Endothelial cell of umbilical vein (primary cell): ENCODE measurements around the gene SLC8A1. TPM values are rescaled to one million over a fixed set of nuclear protein-coding genes. Genes with fewer than 3 reads are reported as not detected.

Experiments
- BruUV-seq: library from RNA; stranded (reverse); fragments of 400-500 nt; replicated peaks from 2 replicates; lab custom pipeline; 2021; lab: Mats Ljungman, UMichigan
- CTCF ChIA-PET: fragments of 300-600, 350-600 bp; sonication (Branson Sonifier 250); formaldehyde crosslinking; loops from one replicate; lab custom pipeline; 2021; ENCODE audit warnings: antibody characterized with exemption, inconsistent platforms; lab: Charles Lee
- POLR2A ChIA-PET: fragments of 300-600, 350-600 bp; sonication (Branson Sonifier 250); formaldehyde crosslinking; loops from one replicate; lab custom pipeline; 2021; ENCODE audit warnings: antibody characterized with exemption, inconsistent platforms; lab: Charles Lee
- DNase-seq: peaks from one replicate; pipeline ENCODE4 v3.0.0-alpha.2; 2011; ENCODE audit warnings: low read depth, low spot score
- FAIRE-seq: peaks from 2 replicates; lab custom pipeline; 2011; peaks lifted over from hg19 to GRCh38; lab: Jason Lieb, UNC
- H2AFZ ChIP-seq: 2 replicates; pipeline ENCODE4 v1.6.0; 2012; ENCODE audit warnings: low read depth, low read length, control low read depth, inconsistent platforms
- H3K27ac ChIP-seq: 2 replicates; pipeline ENCODE4 v1.5.1; 2011; ENCODE audit warnings: low read depth, mild to moderate bottlenecking, control low read depth, low read length, moderate library complexity; ENCODE audit not compliant: insufficient read depth
- H3K27me3 ChIP-seq, 2 experiments: 2 replicates each; pipeline versions ENCODE4 v1.6.0 to v1.6.1; 2011; ENCODE audit warnings: low read length in 2 of 2, mixed read lengths in 1 of 2; ENCODE audit not compliant: control insufficient read depth in 2 of 2, insufficient read depth in 2 of 2
- H3K36me3 ChIP-seq, 2 experiments: 2 replicates in 1 of 2; 3 replicates in 1 of 2; pipeline ENCODE4 v1.5.1; 2011; ENCODE audit warnings: low read length in 2 of 2, mild to moderate bottlenecking in 1 of 2, moderate library complexity in 1 of 2; ENCODE audit not compliant: control insufficient read depth in 2 of 2, insufficient read depth in 2 of 2; ENCODE audit errors: extremely low read depth in 1 of 2
- H3K4me1 ChIP-seq: 3 replicates; pipeline ENCODE4 v1.5.1; 2011; ENCODE audit warnings: mild to moderate bottlenecking, low read length; ENCODE audit not compliant: control insufficient read depth, insufficient read depth; ENCODE audit errors: extremely low read depth
- H3K4me2 ChIP-seq: 2 replicates; pipeline ENCODE4 v1.6.1; 2011; ENCODE audit warnings: low read length, control low read depth, mixed read lengths; ENCODE audit not compliant: insufficient read depth
- H3K4me3 ChIP-seq, 3 experiments: fragments of 200-600 bp in 1 of 3; sonication (generic), shearing (Covaris generic) in 1 of 3; replicated peaks in 1 of 3; 2 replicates each; pipeline ENCODE4 v1.5.1; 2011 to 2016; ENCODE audit warnings: control low read depth in 3 of 3, low read length in 3 of 3, mild to moderate bottlenecking in 2 of 3, inconsistent platforms in 1 of 3, low read depth in 1 of 3, moderate library complexity in 1 of 3; ENCODE audit not compliant: insufficient read depth in 1 of 3
- H3K79me2 ChIP-seq: 2 replicates; pipeline ENCODE4 v1.6.0; 2012; ENCODE audit warnings: low read length, inconsistent platforms; ENCODE audit not compliant: control insufficient read depth, insufficient read depth
- H3K9ac ChIP-seq: replicated peaks from 2 replicates; pipeline ENCODE3; 2011; ENCODE audit warnings: low read length, control low read depth; ENCODE audit not compliant: insufficient read depth; ENCODE audit errors: extremely low read depth
- H3K9me1 ChIP-seq: replicated peaks from 3 replicates; pipeline ENCODE4 v1.6.0; 2011; ENCODE audit warnings: mild to moderate bottlenecking, low read length; ENCODE audit not compliant: control insufficient read depth, insufficient read depth; ENCODE audit errors: extremely low read depth
- H3K9me3 ChIP-seq: replicated peaks from 2 replicates; pipeline ENCODE4 v1.5.1; 2012; ENCODE audit warnings: low read length, inconsistent platforms; ENCODE audit not compliant: control insufficient read depth, insufficient read depth
- H4K20me1 ChIP-seq: replicated peaks from 2 replicates; pipeline ENCODE3; 2011; ENCODE audit warnings: mild to moderate bottlenecking, low read length; ENCODE audit not compliant: control insufficient read depth, insufficient read depth; ENCODE audit errors: extremely low read depth
- EZH2 ChIP-seq: IDR thresholded peaks from 2 replicates; pipeline ENCODE4 v1.6.1; 2012; ENCODE audit warnings: borderline replicate concordance, low read depth, mild to moderate bottlenecking, moderate library complexity, low read length, inconsistent platforms; ENCODE audit not compliant: severe bottlenecking
- FOS ChIP-seq: IDR thresholded peaks from 2 replicates; pipeline ENCODE4 v1.6.1; 2011; ENCODE audit warnings: mild to moderate bottlenecking, low read length, moderate library complexity, borderline replicate concordance; ENCODE audit not compliant: insufficient read depth
- GATA2 ChIP-seq: IDR thresholded peaks from 2 replicates; pipeline ENCODE4 v1.7.0; 2011; ENCODE audit warnings: low read depth, mild to moderate bottlenecking, moderate library complexity, mixed read lengths, low read length; ENCODE audit not compliant: insufficient read length, insufficient read depth
- JUN ChIP-seq: IDR thresholded peaks from 2 replicates; pipeline ENCODE4 v1.6.1; 2011; ENCODE audit warnings: borderline replicate concordance, low read depth; ENCODE audit not compliant: insufficient read length, insufficient read depth
- MYC ChIP-seq: IDR thresholded peaks from one replicate; pipeline ENCODE4 v1.6.1; 2011; ENCODE audit warnings: mild to moderate bottlenecking, low read depth, low read length
- POLR2A ChIP-seq: IDR thresholded peaks from 2 replicates; pipeline ENCODE4 v1.6.1; 2012; ENCODE audit warnings: low read depth, mild to moderate bottlenecking, control low read depth, low read length
- POLR2AphosphoS5 ChIP-seq: IDR thresholded peaks from 2 replicates; pipeline ENCODE4 v1.6.1; 2012; ENCODE audit warnings: low read depth, mild to moderate bottlenecking, control low read depth, low read length, moderate library complexity; ENCODE audit not compliant: insufficient read depth
- dilution Hi-C: fragments of 300-500 bp; cut with MboI; formaldehyde crosslinking; loops from one replicate; pipeline ENCODE4 v1.15.0; 2019; ENCODE audit warnings: low sequenced_read_pairs; ENCODE audit not compliant: extremely low pct_ligation_motif_present
- intact Hi-C: fragments of 100-400 bp; cut with micrococcal nuclease; formaldehyde crosslinking; loops from one replicate; pipeline ENCODE4 v1.10.0; 2022
- polyA plus RNA-seq, 4 experiments: library from polyadenylated mRNA; depleted of rRNA in 3 of 4; stranded (reverse) in 3 of 4; unstranded in 1 of 4; fragments of >200 nt; gene quantifications; 2 replicates each; pipeline versions ENCODE4 v1.2.1 to v1.2.3, GENCODE V29; 2011 to 2012; ENCODE audit warnings: missing spikeins in 1 of 4
- total RNA-seq: library from RNA; stranded (reverse); gene quantifications from 2 replicates; pipeline ENCODE4 v1.2.3, GENCODE V29; 2021
- TF ChIP-seq, protein P1 (sequence below), 2 donors: IDR thresholded peaks; 1 replicate in 1 of 2; 2 replicates in 1 of 2; pipeline ENCODE4 v1.5.1; 2011; ENCODE audit warnings: low read length in 2 of 2, mild to moderate bottlenecking in 2 of 2, moderate library complexity in 2 of 2, control low read depth in 1 of 2, inconsistent platforms in 1 of 2, low read depth in 1 of 2; ENCODE audit not compliant: insufficient read depth in 1 of 2; ENCODE audit errors: extremely low read depth in 1 of 2
- TF ChIP-seq, protein P2 (sequence below): IDR thresholded peaks from 2 replicates; pipeline ENCODE4 v1.6.1; 2011; ENCODE audit not compliant: insufficient read depth, insufficient read length

SLC8A1 gene
- total and polyA plus RNA-seq, 2 donors (not counting 3 experiments of a cell fraction or from before 2014, with no cell fraction given) = 0.19 to 1.8 TPM

- no peaks in the 10 kb centered on the region for H3K27me3 ChIP-seq
- no peak for DNase-seq
- no peak overlapping the region for H2AFZ ChIP-seq
- ChIA-PET CTCF (no interaction called here), POLR2A (no interaction called here)
- intact Hi-C loops (loop anchor here (10.0 kb wide), 1 partner anchor 281 kb away; no protein-coding TSS in a partner anchor), dilution Hi-C loops (no loop called here)
- no peaks in the 10 kb centered on the region for H3K9me1 ChIP-seq
- no peaks in the 10 kb centered on the region for H3K79me2 ChIP-seq
- no peak overlapping the region for H3K4me3 ChIP-seq
- no peaks in the 10 kb centered on the region for H3K4me1 ChIP-seq
- no peak overlapping the region for H3K27ac ChIP-seq
- TF ChIP-seq GATA2 (no peak), POLR2A (no peak)
- no peaks in the 10 kb centered on the region for H4K20me1 ChIP-seq
- H3K9ac ChIP-seq = no peak overlapping the region
- no peaks in the 10 kb centered on the region for H3K9me3 ChIP-seq
- no peak overlapping the region for H3K4me2 ChIP-seq
- no peaks in the 10 kb centered on the region for H3K36me3 ChIP-seq
- no TSS peak for BruUV-seq
- no peak for FAIRE-seq
Observed at GRCh38 chr2:40483549-40484243, 31.8 kb upstream of the SLC8A1 start.

DNA sequence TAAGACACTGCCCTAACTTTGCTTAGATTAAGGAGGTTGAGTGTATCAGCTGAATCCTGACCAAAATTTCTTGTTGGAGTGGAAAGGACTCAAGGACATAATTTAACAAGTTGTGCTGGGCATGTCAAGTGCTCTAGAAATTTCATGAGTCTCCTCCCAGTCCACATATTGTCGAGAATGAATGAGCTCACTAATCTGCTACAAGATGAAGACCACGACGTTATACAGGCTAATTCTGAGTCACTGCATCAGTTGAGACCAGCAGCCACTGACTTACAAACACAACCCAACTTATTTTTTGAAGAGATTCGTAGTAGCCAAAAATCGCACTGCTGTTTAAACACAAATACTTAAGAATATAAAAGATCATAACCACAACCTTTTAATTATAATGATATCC is 28.7 kb upstream of the SLC8A1 start:
- no peak overlapping the region for H3K9ac ChIP-seq
- H3K36me3 ChIP-seq = no peaks in the 10 kb centered on the region
- TF ChIP-seq POLR2AphosphoS5 (no peak), GATA2 (no peak), JUN (no peak), EZH2 (no peak), MYC (no peak), FOS (no peak), POLR2A (no peak)
- TF ChIP-seq, protein P1, sequence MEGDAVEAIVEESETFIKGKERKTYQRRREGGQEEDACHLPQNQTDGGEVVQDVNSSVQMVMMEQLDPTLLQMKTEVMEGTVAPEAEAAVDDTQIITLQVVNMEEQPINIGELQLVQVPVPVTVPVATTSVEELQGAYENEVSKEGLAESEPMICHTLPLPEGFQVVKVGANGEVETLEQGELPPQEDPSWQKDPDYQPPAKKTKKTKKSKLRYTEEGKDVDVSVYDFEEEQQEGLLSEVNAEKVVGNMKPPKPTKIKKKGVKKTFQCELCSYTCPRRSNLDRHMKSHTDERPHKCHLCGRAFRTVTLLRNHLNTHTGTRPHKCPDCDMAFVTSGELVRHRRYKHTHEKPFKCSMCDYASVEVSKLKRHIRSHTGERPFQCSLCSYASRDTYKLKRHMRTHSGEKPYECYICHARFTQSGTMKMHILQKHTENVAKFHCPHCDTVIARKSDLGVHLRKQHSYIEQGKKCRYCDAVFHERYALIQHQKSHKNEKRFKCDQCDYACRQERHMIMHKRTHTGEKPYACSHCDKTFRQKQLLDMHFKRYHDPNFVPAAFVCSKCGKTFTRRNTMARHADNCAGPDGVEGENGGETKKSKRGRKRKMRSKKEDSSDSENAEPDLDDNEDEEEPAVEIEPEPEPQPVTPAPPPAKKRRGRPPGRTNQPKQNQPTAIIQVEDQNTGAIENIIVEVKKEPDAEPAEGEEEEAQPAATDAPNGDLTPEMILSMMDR (IDR thresholded peaks at IDR 0.05; ENCODE audit: extremely low read depth in 1 of 2, insufficient read depth in 1 of 2, low read depth in 1 of 2, low read length in 2 of 2) = no peak
- TF ChIP-seq, protein P2, sequence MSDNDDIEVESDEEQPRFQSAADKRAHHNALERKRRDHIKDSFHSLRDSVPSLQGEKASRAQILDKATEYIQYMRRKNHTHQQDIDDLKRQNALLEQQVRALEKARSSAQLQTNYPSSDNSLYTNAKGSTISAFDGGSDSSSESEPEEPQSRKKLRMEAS = no peak
- H3K79me2 ChIP-seq = no peaks in the 10 kb centered on the region
- no peak overlapping the region for H3K27ac ChIP-seq
- H3K27me3 ChIP-seq = no peaks in the 10 kb centered on the region
- H2AFZ ChIP-seq = no peak overlapping the region
- intact Hi-C loops = loop anchor here (10.0 kb wide), 1 partner anchor 284 kb away; no protein-coding TSS in a partner anchor
- dilution Hi-C loops = no loop called here
- no peaks in the 10 kb centered on the region for H3K9me3 ChIP-seq
- H3K9me1 ChIP-seq = no peaks in the 10 kb centered on the region
- H3K4me2 ChIP-seq = no peak overlapping the region
- no peak overlapping the region for H3K4me3 ChIP-seq
- FAIRE-seq (no peak), DNase-seq (no peak)
- BruUV-seq = no TSS peak
- no peaks in the 10 kb centered on the region for H3K4me1 ChIP-seq
- ChIA-PET CTCF (interaction anchor here (1.1 to 2.9 kb wide), 3 partner anchors 23 to 32 kb away, joined by 3 to 8 read pairs (median 3); no protein-coding TSS in a partner anchor), POLR2A (interaction anchor here (0.7 kb wide), 1 partner anchor 308 kb away, joined by 3 read pairs; no protein-coding TSS in a partner anchor)
- H4K20me1 ChIP-seq = no peaks in the 10 kb centered on the region
